Heart right ventricle (tissue), 16 donors: ENCODE results near the gene RABL6. TPM values are rescaled to one million over a fixed set of nuclear protein-coding genes. Genes with fewer than 3 reads are reported as not detected.

Source experiments
- ATAC-seq, 8 donors: fragments of 200-7000 bp; cut with Tn5 transposase; one replicate each; pipeline ENCODE4 v1.9.1; 2020; ENCODE audit warnings: mild to moderate bottlenecking in 8 of 8, moderate library complexity in 8 of 8, moderate number of reproducible peaks in 1 of 8
- DNase-seq, 2 donors: peaks; one replicate each; pipeline ENCODE4 v3.0.0-alpha.2; 2020
- H3K27ac ChIP-seq, 10 donors: fragments of 200-600 bp; sonication (generic) in 2 of 10; one replicate each; pipeline versions ENCODE4 v1.5.0 to v1.8.0; 2020 to 2022; ENCODE audit warnings: mild to moderate bottlenecking in 3 of 10
- H3K27me3 ChIP-seq, 7 donors: fragments of 200-600 bp; one replicate each; pipeline ENCODE4 v1.8.0; 2021 to 2022; ENCODE audit warnings: mild to moderate bottlenecking in 2 of 7
- H3K36me3 ChIP-seq, 9 donors: fragments of 200-600 bp; sonication (generic) in 1 of 9; one replicate each; pipeline versions ENCODE4 v1.5.0 to v1.8.0; 2020 to 2022; ENCODE audit warnings: mild to moderate bottlenecking in 2 of 9
- H3K4me1 ChIP-seq, 9 donors: fragments of 200-600 bp; sonication (generic) in 1 of 9; one replicate each; pipeline versions ENCODE4 v1.5.0 to v1.8.0; 2020 to 2022; ENCODE audit warnings: mild to moderate bottlenecking in 4 of 9
- H3K4me3 ChIP-seq, 10 donors: fragments of 200-600 bp; sonication (generic) in 2 of 10; one replicate each; pipeline versions ENCODE4 v1.5.0 to v1.8.0; 2020 to 2022; ENCODE audit warnings: mild to moderate bottlenecking in 7 of 10, moderate library complexity in 2 of 10
- H3K9me3 ChIP-seq, 11 donors: fragments of 200-600 bp in 10 of 11; sonication (generic) in 2 of 11; one replicate each; pipeline versions ENCODE4 v1.5.0 to v1.8.0; 2013 to 2022; ENCODE audit warnings: mild to moderate bottlenecking in 2 of 11, control low read depth in 1 of 11, moderate library complexity in 1 of 11
- WGBS, 2 donors: extraction: QIAGEN DNeasy Blood & Tissue Kit; methylation state at CpG; one replicate each; pipeline ENCODE4 v1.1.7; 2013; ENCODE audit warnings: inconsistent platforms in 1 of 2; 5-methylcytosine and 5-hydroxymethylcytosine counted together
- intact Hi-C, 10 donors: fragments of 100-400 bp; cut with DNase I; formaldehyde crosslinking; loops; one replicate each; pipeline versions ENCODE4 v1.11.1 to v1.14.2; 2022
- polyA plus RNA-seq, 2 donors: library from polyadenylated mRNA; stranded (reverse); fragments of 200-250 nt; gene quantifications; one replicate each; pipeline ENCODE4 v1.2.3, GENCODE V29; 2013
- total RNA-seq, 10 donors: library from RNA; stranded (reverse); fragmentation: NEBNext Ultra II Directional in 3 of 10; extraction: Animal tissue kit (Norgen Biotek cat#: 25700) in 3 of 10; gene quantifications; one replicate each; pipeline versions ENCODE4 v1.2.1 to v1.2.4, GENCODE V29; 2021 to 2023
- TF ChIP-seq, protein P1 (sequence below), 9 donors: fragments of 200-600 bp; sonication (generic) in 2 of 9; IDR thresholded peaks; one replicate each; pipeline versions ENCODE4 v1.5.0 to v1.8.0; 2021 to 2022; ENCODE audit warnings: antibody characterized with exemption in 9 of 9, mild to moderate bottlenecking in 5 of 9, moderate library complexity in 1 of 9
- donor health status: Arrhythmogenic right ventricular cardiomyopathy.
- donor health status: ischemic (EF 13 %, LVEDD 7.1; RV severe dilation, severe dysfunction).
- donor health status: healthy with polysubstance abuse.
- donor health status: DM: no; HTN: yes; CAD: no.
- donor health status: DM: no; HTN: no; CAD: no.
- donor health status: ischemic (EF 25% LVEDD 6.9; RV normal size, moderate dysfunction).
- donor health status: ischemic (EF 25% LVEDD 5.7; RV mildly dilated, moderate dysfunction).
- donor health status: healthy.
- donor health status: DM: yes; HTN: yes; CAD: no.
- donor health status: Ischemic cardiomyopathy.
- donor health status: ischemic (EF 35%, LVEDD 5.7; RV mildly dilated, moderate dysfunction).
- donor health status: nonischemic (EF 11% LVEDD 7.7; RV severe dilation, severe dysfunction).
- donor health status: DM: yes; HTN: yes; CAD: no.
- donor health status: PGD.
- donor health status: ischemic (EF 29% LVEDD 5.4; RV normal size, mild dysfunction).
- donor health status: nonischemic (EF 23%, LVEDD 6.1; RV moderate dilation, normal function).

The RABL6 gene
- total and polyA plus RNA-seq, 12 donors: 60.5 to 97.4 (median 66.6) TPM

DNA sequence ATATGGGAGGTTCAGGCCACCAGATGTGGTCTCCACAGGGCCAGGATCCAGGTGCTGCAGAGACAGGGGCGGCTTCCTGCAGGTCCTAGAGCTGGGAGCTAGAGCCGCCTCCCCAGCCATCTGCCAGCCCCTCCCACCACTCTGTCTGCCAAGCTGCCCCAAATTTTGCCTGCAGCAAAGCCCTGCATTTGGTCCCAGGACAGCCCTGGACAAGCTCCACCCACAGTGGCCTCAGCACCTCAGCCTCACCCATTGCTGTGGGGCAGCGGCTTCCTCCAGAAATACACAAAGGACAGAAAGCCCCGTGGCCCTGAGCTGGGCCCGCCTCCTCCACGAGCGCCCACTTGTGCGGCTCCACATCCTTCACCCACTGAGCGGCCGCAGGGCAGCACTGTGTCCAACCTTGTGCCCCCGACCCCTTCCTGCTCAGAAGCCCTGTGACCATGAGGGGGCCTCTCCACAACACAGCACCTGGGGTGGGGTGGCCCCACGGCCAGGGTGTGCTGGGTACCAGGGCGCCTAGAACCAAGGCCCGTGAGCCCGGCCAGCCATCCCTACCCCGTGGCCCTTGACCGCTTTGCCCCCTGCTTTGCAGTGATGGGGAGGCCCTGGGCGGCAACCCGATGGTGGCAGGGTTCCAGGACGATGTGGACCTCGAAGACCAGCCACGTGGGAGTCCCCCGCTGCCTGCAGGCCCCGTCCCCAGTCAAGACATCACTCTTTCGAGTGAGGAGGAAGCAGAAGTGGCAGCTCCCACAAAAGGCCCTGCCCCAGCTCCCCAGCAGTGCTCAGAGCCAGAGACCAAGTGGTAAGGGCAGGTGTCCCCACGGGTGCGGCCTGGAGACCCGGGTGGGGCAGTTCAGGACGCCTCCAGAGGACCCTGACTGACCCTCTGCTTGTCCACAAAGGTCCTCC lies 30.8 kb downstream of the RABL6 start:
- 85 to 86% methylated on average over 29 of the region's 29 CpGs for WGBS, 2 donors
- ATAC-seq: no peak
- no peak overlapping the region for H3K27ac ChIP-seq
- peaks cover 0 to 64% (median 11%) of the 10 kb centered on the region in 9 donors for H3K36me3 ChIP-seq
- H3K9me3 ChIP-seq: no peaks in the 10 kb centered on the region
- TF ChIP-seq, protein P1, sequence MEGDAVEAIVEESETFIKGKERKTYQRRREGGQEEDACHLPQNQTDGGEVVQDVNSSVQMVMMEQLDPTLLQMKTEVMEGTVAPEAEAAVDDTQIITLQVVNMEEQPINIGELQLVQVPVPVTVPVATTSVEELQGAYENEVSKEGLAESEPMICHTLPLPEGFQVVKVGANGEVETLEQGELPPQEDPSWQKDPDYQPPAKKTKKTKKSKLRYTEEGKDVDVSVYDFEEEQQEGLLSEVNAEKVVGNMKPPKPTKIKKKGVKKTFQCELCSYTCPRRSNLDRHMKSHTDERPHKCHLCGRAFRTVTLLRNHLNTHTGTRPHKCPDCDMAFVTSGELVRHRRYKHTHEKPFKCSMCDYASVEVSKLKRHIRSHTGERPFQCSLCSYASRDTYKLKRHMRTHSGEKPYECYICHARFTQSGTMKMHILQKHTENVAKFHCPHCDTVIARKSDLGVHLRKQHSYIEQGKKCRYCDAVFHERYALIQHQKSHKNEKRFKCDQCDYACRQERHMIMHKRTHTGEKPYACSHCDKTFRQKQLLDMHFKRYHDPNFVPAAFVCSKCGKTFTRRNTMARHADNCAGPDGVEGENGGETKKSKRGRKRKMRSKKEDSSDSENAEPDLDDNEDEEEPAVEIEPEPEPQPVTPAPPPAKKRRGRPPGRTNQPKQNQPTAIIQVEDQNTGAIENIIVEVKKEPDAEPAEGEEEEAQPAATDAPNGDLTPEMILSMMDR (IDR thresholded peaks at IDR 0.05): no peak
- peaks cover 10 to 31% (median 19%) of the 10 kb centered on the region in 9 donors for H3K4me1 ChIP-seq
- no peak overlapping the region for H3K4me3 ChIP-seq
- H3K27me3 ChIP-seq: peaks cover 0 to 7% (median 6%) of the 10 kb centered on the region in 7 donors
- intact Hi-C loops: no loop called here
- DNase-seq: peak in 1 of 2 donors; percentile 10

DNA sequence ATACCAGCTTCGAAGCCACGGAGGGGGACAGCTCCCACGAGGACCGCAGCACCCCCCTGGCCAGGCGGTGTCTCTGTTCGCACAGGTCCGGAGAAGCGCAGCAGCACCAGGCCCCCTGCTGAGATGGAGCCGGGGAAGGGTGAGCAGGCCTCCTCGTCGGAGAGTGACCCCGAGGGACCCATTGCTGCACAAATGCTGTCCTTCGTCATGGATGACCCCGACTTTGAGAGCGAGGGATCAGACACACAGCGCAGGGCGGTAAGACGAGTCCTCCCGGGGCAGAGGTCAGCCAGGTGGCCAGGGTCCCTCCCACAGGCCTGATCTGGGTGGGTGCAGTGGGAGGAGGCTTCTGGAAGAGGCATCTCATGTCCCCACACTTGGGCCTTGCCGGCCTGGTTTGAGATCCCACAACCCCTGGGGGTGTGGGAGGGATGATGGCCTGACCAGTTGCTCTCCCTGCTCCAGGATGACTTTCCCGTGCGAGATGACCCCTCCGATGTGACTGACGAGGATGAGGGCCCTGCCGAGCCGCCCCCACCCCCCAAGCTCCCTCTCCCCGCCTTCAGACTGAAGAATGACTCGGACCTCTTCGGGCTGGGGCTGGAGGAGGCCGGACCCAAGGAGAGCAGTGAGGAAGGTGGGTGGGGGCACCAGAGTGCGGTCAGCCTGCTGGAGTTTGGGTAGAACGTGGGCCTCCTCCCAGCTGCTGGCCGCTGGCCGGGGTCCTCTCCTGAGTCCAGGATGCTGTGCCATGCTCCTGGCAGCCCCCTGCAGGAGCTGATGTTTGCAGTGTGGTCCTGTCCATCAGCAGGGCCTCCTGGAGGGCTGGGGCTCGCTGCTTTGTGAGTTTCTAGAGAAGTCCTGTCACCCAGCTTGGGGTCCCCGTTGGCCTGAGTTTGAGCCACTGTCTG lies 31.7 kb downstream of the RABL6 start:
- Histone ChIP-seq H3K36me3 (peaks cover 0 to 57% (median 11%) of the 10 kb centered on the region in 9 donors), H3K9me3 (no peaks in the 10 kb centered on the region), H3K27me3 (peaks cover 0 to 16% (median 13%) of the 10 kb centered on the region in 7 donors), H3K4me1 (peaks cover 17 to 39% (median 27%) of the 10 kb centered on the region in 9 donors), H3K4me3 (no peak overlapping the region), H3K27ac (no peak overlapping the region)
- DNase-seq (peak in 1 of 2 donors; percentile 10), ATAC-seq (no peak)
- 84 to 87% methylated on average over 36 of the region's 36 CpGs for WGBS, 2 donors
- intact Hi-C loops: loop anchor here in 5 of 10 donors (5.0 to 10.0 kb wide), 4 partner anchors 32 to 185 kb away; partner anchors contain the start of genes RABL6 (in 2 of the 5), ABCA2 (in 1 of the 5), CCDC183 (in 1 of the 5) and FBXW5 (in 1 of the 5)
- TF ChIP-seq, protein P1 (IDR thresholded peaks at IDR 0.05): no peak

DNA sequence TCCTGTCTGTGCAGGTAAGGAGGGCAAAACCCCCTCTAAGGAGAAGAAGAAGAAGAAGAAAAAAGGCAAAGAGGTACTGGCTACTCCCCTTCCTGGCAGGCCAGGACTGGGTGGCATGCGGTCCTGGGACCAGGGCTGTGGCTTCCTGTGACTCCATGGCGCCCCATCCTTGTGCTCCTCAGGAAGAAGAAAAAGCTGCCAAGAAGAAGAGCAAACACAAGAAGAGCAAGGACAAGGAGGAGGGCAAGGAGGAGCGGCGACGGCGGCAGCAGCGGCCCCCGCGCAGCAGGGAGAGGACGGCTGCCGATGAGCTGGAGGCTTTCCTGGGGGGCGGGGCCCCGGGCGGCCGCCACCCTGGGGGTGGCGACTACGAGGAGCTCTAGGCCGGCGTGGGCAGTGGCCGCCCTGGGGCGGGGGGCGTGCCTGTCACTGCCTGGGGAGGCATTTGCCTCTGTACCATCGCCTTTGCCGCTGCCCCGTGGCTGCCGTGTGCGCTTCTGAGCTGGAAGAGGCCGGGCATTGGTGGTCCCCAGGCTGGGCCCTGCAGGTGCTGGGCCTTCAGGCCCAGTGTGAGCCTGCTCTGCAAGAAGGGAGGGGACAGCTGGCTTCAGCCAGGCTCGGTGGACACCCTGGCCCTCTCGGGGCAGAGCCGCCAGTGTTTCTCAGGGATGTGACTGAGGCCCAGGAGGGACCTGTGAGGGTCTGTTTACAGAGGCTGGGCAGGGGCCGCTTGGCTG lies 32.6 kb downstream of the RABL6 start:
- no peak overlapping the region for H3K4me3 ChIP-seq
- ATAC-seq (no peak), DNase-seq (no peak)
- peaks cover 0 to 22% (median 18%) of the 10 kb centered on the region in 7 donors for H3K27me3 ChIP-seq
- intact Hi-C loops: loop anchor here in 5 of 10 donors (5.0 to 10.0 kb wide), 4 partner anchors 33 to 184 kb away; partner anchors contain the start of genes RABL6 (in 2 of the 5), ABCA2 (in 1 of the 5), CCDC183 (in 1 of the 5) and FBXW5 (in 1 of the 5)
- WGBS, 2 donors: 77 to 78% methylated on average over 32 of the region's 32 CpGs
- peaks cover 0 to 53% (median 11%) of the 10 kb centered on the region in 9 donors for H3K36me3 ChIP-seq
- no peaks in the 10 kb centered on the region for H3K9me3 ChIP-seq
- TF ChIP-seq, protein P1 (IDR thresholded peaks at IDR 0.05): no peak
- H3K4me1 ChIP-seq: peaks cover 17 to 39% (median 30%) of the 10 kb centered on the region in 9 donors
- H3K27ac ChIP-seq: no peak overlapping the region
